Glomerular endothelial cell (primary cell): ENCODE data around the gene ELFN1. TPM values are rescaled to one million over a fixed set of nuclear protein-coding genes. Genes with fewer than 3 reads are reported as not detected.

Experiments used
- DNase-seq: peaks from one replicate; pipeline ENCODE4 v3.0.0-alpha.2; 2011; ENCODE audit warnings: low read depth, low spot score; ENCODE audit errors: extremely low read depth
- total RNA-seq: library from RNA; depleted of rRNA; stranded (reverse); fragments of >200 nt; gene quantifications from 2 replicates; pipeline ENCODE4 v1.2.3, GENCODE V29; 2015

ELFN1 gene
- total RNA-seq, 1 donor from 2014 or later: 1.5 TPM

DNA sequence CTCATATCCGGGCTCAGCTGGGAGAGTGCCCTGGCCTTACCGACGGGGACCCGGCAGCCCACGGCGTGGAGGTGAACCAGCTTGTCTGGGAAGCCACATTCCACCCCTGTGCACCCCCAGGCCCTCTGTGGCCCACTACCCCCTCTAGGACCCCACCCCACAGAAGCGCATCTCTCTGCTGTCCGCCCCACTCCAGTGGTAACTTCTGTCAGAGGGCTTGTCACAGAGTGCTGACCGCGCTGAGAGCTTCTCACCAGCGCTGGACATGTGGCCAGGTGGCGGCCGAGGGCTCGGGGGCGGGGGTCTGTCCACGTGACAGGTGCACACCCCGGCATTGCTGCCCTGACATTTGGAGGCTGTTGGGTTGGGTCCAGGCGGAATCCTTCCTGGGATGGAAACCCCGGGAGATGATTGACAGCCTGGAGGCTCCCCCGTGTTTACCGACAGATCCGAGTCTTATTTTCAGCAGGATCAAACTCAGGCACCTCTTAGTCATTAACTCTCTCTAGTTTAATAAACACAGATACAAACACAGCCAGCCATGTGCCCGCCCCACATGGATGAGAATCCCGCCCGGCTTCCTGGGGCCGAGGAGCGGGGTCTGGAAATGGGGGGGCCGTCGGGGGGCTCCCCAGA, 5.1 kb downstream of the ELFN1 start:
- no peak for DNase-seq

DNA sequence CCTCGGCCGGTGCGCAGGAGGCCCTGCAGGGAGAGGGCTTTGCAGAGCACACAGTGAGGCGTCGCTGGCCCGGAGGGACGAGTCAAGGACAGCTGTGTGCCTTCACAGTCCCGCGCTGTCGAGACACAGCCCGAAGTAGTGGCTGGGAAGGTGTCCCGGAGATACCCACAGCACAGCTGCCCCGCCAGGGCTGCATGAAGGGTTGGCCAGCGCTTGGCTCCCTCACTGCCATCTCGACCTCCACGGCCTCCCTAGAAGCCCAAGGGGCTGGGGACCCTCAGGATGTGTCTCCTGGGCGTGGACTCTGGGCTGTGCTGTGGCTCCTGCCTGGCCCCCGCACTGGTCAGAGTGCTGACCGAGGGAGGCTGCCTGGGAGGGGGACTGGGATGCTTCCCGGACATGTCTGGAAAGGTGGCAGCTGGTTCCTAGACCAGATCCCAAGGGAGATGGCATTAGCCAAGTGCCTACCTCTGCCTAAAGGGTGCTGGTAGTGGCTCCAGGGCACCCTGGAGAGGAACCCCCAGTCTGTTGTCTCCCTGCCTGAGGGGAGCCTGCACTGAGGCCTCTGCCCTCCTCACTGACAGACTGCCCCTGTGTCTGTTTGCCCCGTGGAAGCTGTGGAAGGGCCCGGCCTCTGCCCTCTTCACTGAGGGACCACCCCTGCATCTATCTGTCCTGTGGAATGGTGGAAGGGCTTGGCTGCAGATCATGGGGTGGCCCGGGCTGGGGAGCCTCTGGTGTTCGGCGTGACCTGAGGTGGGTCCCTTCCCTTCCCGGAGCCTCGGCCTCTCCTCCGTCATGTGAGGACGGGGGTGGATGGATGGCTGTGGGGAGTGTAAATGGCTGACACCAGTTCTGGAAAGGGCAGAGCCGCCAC, 5.8 kb downstream of the ELFN1 start:
- DNase-seq: no peak

DNA sequence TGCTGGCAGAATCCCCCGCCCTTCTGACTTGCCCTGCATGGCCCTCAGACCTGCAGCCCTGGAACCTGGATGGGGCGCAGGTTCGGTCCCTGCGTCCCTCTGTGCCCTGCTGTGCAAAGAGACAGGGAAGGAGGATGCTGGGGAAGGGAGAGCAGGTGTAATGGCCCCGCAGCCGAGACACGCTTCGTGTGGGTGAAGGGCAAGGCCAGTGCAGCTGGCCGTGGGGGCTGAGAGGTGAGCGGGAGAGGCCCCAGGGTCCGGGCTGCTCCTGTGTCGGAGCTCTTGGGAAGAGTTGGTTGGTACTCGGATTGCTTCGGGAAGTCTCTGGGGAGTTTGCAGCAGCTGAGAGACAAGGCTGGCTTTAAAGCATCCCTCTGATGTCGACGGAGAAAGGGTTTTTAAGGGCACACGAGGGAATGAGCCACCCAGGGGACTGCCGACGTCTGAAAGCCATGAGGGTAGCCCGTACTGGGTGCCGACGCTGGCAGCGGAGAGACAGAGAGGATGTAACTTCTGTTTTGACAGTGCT, 6.5 kb downstream of the ELFN1 start:
- DNase-seq: no peak

- no peak for DNase-seq
Measured at GRCh38 chr7:1677206-1678080, 7.4 kb downstream of the ELFN1 start.

- DNase-seq: no peak
Measured at GRCh38 chr7:1678081-1678543, 8.0 kb downstream of the ELFN1 start.

DNA sequence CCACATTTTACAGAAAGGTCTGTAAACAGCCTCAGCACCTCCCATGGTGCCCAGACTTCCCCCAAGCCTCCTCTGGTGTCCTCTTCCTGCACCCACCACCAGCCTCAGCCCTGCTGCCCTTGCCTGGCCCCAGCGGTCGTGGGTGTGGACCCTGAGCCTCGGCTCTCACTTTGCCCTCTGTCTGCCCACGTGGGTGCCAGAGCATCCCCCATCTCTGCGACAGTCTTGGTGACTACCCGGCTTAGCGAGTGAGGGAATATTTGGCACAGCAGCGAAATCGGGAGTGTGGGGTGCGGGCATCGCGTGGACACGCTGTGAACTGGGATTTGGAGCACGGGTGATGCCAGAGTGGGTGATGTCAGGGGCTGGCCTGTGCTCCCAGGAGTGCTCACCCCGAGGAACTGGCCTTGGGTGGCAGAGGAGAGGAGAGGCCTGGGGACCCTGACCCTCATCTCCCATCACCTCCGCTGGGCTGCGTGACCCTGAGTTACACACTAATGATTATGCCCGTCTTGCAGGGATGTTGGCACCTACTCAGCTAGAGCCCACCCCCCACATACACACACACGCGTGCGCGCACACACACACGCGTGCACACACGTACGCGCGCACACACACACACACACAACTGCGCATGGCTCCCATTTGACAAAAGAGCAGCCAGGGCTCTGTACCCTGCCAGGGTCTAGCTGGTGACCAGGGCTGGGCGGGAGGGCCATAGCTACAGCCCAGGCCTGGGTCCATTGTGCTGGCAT, 8.7 kb downstream of the ELFN1 start:
- DNase-seq: no peak

DNA sequence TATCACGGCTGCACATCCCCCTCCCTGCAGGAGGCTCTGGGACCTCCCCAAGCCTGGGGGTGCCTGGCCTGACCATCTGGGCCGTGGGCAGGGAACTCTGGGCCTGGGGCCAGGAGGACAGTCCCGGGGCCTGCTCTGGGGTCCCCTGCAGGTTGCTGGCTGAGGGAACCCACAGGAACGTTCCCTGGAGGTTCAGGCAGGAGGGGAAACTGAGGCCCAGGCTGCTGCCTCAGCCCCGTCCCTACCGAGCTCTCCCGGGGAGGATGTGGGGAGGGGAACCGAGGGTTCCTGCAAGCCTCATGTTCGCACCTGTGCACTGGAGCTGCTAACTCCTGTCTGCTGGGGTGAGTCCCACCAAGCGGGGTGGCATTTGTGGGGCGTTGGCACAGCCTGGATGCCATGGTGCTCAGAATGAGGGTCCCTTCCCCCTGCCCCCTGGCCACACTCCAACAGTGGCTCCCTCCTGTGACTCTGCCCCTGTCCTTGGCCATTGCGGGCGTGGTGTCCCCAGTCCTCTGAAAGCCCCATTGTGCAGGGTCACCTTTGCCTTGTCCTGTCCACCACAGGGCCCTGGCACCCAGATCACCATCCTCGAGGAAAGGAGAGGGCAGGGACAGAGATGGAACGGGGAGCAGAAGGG, 9.4 kb downstream of the ELFN1 start:
- no peak for DNase-seq

DNA sequence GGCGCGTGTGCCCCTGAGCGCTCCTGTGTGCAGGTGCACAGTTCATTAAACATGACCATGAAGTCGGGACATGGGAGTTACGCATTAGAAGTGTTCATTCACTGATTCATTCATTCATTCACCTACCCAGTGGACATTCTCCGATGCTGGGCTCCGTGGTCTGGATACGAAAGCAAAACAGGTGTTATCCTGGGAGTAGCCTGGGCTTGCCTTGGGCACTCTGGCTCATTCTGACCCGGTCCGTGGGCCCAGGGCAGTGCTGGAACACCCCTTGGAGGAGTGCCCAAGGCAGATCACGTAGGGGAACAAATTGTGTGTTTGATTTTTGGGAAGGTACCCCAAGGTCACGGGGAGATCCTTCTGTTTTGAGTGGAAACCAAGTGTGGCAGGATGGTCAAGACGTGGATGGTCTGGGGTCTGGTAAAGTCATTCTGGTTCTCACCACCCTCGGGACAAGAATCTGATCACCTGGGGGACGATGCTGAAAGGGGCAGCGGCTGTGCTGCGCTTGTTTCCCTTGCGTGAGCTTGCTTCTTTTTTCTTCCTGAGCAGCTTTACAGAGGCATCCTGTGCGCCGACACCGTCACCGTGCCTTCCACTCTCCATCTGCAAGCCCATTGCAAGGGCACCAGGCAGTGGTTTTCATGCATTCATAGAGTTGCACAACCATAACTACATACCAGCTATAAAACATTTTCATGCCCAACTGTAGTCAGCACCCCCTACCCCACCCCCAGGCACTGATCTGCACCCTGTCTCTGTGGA, 10.1 kb downstream of the ELFN1 start:
- no peak for DNase-seq

DNA sequence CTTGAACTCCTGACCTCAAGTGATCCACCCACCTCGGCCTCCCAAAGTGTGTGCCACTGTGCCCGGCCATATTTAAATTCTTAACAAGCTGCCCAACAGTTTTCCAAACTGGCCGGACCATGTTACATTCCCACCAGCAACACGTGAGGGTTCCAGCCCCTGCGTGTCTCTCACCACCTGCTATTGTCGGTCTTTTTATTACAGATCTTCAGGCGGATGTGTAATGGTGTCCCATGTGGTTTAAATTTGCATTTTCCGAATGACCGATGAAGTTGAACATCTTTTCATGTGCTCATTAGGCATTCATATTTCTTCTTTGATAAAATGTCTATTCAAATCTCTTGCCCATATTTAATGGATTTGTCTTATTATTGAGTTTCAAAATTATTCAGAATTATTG, 11.5 kb downstream of the ELFN1 start:
- DNase-seq: no peak

- no peak for DNase-seq
Measured at GRCh38 chr7:1685000-1685624, 15.0 kb downstream of the ELFN1 start.

- DNase-seq: no peak
Measured at GRCh38 chr7:1688542-1688941, 18.5 kb downstream of the ELFN1 start.

GRCh38 chr7:1689311-1689710, 19.2 kb downstream of the ELFN1 start:
- no peak for DNase-seq

- DNase-seq: no peak
Measured at GRCh38 chr7:1690359-1690958, 20.4 kb downstream of the ELFN1 start.

DNA sequence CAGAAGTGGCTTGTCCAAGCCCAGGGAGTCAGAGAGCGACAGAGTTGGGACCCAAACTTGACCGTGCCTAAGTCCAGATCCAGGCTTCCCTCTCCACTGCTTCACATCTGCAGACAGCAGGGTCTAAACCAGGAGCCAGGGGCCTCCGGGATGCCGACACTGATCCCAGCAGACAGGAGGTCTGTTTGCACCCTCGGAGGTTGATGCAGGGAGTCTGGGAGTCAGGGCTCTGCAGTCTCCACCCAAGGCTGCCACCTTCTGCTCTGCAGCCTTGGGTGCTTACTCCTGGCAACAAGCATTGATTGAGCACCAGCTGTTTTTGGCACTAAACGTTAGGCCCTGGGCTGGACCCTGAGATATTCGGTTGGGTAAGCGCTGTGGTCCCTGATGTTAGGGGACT, 21.0 kb downstream of the ELFN1 start:
- no peak for DNase-seq

DNA sequence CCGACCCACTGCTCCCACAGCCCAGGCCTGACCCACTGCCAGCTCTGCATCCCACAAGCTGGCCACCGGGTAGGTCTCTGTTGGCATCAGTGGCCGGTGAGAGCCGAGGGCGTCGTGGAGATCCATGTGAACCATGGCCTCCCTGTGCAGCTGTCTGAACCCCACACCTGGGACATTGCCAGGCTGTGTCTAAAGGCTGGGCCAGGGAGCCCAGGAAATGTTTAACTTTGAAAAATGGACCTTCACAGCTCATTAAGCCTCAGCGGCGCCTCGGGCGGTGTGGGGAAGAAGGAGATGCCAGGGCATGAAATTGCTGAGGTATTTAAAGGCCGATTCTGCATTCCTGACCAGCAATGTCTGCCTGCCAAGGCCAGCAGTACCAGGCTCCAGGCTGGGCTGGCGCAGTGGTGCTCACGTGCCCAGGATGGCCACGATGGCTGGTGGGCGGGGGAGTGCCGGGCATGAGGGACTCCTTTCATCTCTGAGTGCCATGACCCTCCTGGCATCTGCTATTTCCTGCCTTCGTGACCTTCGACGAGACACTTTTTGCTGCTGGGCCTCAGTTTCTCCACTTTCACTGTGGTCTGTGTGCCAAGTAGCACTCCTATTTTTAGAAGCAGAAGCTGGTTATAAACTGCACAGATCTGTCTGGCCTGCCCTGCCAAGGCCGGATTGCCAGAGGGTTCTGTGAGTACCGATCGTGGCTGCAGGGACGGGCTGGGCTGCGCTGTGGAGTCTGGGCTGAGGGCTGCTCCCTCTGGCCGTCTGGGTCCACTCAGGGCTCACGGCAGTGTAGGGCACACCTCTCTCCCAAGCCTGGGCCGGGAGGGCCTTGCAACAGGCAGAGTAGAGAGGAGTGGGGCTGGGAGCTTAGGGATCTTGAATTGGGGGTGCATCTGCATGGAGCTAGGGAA, 21.8 kb downstream of the ELFN1 start:
- DNase-seq: no peak

GRCh38 chr7:1692515-1693418, 22.7 kb downstream of the ELFN1 start:
- DNase-seq: no peak
